NB4 (cell line): Measurements from ENCODE around the gene SDF2.
"Not testable (repeated sequence)": the region's sequence is repeated elsewhere in the genome, so short reads cannot be mapped to it uniquely, and the experiment has no call there.

ENCODE experiments used
- DNase-seq: peaks from one replicate; pipeline ENCODE4 v3.0.0; 2010; ENCODE audit warnings: low read depth
- H3K4me3 ChIP-seq: one replicate; pipeline ENCODE4 v1.5.1; 2011; ENCODE audit warnings: mild to moderate bottlenecking, low read depth, low read length, moderate library complexity
- CTCF ChIP-seq: IDR thresholded peaks from one replicate; pipeline ENCODE4 v1.5.1; 2012; ENCODE audit warnings: low read depth, low read length
- MAX ChIP-seq: IDR thresholded peaks from 2 replicates; pipeline ENCODE4 v1.6.1; 2011; ENCODE audit warnings: low read depth, low read length
- MYC ChIP-seq: IDR thresholded peaks from 2 replicates; pipeline ENCODE4 v1.6.1; 2011; ENCODE audit warnings: low read depth, low read length
- POLR2A ChIP-seq: IDR thresholded peaks from 2 replicates; pipeline ENCODE4 v1.6.1; 2011; ENCODE audit warnings: mild to moderate bottlenecking; ENCODE audit not compliant: insufficient read length; ENCODE audit errors: extremely low read depth

Gene SDF2

GRCh38 chr17:28615260-28615940 is 46.3 kb downstream of the SDF2 start:
- DNase-seq = no peak
- no peak for TF ChIP-seq MAX
- H3K4me3 ChIP-seq = no peak overlapping the region

GRCh38 chr17:28613931-28614381 is 47.8 kb downstream of the SDF2 start, which contains the start of gene RSKR:
TSS of gene RSKR (minus strand) at chr17:28614185. CDS start at chr17:28614161, 24 bp downstream.
- TF ChIP-seq POLR2A (no peak), MAX (no peak), MYC (no peak), CTCF (no peak)
- DNase-seq = peak; percentile 20
- H3K4me3 ChIP-seq = no peak within 1 kb of the TSS

- TF ChIP-seq CTCF = peak; percentile 76
- TF ChIP-seq POLR2A = peak; percentile 5
- no peak for TF ChIP-seq MYC
- no peak overlapping the region for H3K4me3 ChIP-seq
- DNase-seq = peak; percentile 65
These were observed 48.5 kb downstream of the SDF2 start for GRCh38 chr17:28612936-28613872.

GRCh38 chr17:28612531-28612930 is 49.2 kb downstream of the SDF2 start:
- H3K4me3 ChIP-seq = no peak overlapping the region
- peak; percentile 24 for DNase-seq
- no peak for TF ChIP-seq CTCF
- TF ChIP-seq MAX = no peak
- no peak for TF ChIP-seq POLR2A
- no peak for TF ChIP-seq MYC

GRCh38 chr17:28610376-28610775 is 51.3 kb downstream of the SDF2 start:
- TF ChIP-seq CTCF = no peak
- TF ChIP-seq MAX = no peak
- TF ChIP-seq MYC = no peak
- TF ChIP-seq POLR2A = no peak

GRCh38 chr17:28604031-28604430 is 57.7 kb downstream of the SDF2 start:
- DNase-seq, H3K4me3 ChIP-seq: not testable (repeated sequence)

More at GRCh38 chr17:28610376-28610775, 51.3 kb downstream of the SDF2 start:
- DNase-seq = no peak
- H3K4me3 ChIP-seq = no peak overlapping the region
